HTR-8/SVneo (cell line): ENCODE results near the gene REV1.
"Not testable (repeated sequence)": the region's sequence is repeated elsewhere in the genome, so short reads cannot be mapped to it uniquely, and the experiment has no call there.

Source experiments
- DNase-seq: peaks from one replicate; pipeline ENCODE4 v3.0.0; 2011; ENCODE audit warnings: low spot score, mixed read lengths; ENCODE audit not compliant: insufficient read length
- FAIRE-seq: peaks from 2 replicates; lab custom pipeline; 2011; peaks lifted over from hg19 to GRCh38; lab: Jason Lieb, UNC

The REV1 gene

DNA sequence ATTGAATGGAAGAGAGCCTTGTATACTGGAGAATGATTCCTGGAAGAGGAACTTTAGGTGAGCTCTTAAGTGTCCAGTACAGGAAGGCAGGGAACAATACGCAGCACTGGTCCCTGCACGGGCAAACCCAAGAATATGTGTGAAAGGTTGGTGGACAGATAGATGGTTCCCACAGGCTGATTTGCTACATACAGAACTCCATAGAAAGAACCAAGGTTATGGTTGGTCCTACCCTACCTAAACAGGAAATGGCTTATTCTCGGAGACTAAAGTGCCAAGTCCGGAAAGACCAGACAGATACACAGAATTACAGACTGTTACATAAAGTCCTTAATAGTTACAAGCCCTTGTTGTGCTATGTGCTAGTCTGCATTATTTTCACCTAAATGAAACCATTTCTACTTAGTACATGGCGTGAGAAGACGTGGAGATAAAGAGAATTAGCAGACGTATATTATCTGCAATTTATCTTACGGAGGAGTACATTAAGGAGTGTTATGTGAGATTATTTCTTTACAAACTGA, 1.2 kb downstream of the REV1 start:
- DNase-seq (peak; percentile 34), FAIRE-seq (no peak)

DNA sequence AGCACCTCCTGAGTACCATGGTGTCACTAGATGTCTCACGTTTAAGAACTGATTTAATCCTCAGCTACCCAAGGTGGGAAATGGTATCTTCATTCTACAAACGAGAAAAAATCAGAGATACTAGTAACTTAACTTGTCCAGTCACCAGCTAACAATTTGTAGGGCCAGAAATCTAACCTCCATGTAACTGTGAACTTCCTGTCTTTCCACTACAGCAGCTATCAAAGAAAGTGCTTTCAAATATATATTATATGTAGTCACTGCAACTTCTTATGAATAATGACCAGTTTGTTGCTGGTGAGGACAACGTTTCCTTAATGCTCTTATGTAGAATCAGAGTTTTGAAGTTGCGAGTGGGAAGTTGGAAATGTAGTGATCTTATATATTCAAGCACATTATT, 1.9 kb downstream of the REV1 start:
- no peak for DNase-seq
- no peak for FAIRE-seq

DNA sequence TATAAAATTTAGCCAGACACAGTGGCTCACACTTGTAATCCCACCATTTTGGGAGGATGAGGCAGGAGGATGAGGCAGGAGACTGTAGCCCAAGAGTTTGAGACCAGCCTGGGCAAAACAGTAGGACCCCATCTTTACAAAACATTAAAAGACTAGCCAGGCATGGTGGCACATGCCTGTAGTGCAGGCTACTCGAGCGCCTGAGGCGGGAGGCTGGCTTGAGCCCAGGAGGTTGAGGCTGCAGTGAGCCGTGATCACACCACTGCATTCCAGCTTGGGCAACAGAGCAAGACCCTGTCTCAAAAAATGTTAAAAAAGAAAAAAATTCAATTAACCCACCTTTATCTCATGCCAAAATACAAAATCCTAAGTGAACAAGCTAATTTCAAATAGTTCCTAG, 4.0 kb downstream of the REV1 start:
- no peak for FAIRE-seq
- no peak for DNase-seq

DNA sequence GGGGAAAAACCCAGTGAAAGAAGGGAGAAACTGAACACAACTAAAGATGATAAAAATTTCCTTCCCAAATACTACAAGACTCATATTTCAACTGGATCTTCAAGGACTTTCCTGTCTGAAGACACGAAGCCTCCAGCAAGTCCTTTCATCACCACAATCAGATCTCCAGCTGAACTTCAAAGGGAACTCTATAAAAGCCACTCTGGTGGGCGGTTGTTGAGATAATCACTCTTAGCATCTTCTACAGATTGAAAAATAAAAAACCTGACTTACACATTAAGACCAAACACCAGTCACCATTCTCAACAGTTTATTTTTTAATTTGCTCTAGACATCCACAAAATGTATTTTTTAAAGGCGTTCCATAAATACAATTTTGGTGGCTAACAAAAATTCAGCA, 4.4 kb downstream of the REV1 start:
- DNase-seq: no peak
- no peak for FAIRE-seq

DNA sequence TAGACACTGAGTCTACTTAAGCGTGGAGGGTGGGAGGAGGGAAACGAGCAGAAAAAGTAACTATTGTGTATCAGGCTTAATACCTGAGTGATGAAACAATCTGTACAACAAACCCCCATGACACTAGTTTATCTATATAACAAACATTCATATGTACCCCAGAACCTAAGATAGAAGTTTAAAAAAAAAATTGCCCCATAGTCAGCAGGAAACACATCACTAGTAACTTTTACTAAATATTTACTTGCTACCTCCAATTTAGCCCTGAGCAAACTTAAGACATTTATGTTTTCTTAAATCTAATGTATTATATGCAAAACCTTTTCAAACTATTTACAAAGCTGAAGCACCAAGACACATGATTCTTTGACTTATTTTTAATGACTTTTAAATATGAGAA, 5.6 kb downstream of the REV1 start:
- DNase-seq: no peak
- FAIRE-seq: no peak

DNA sequence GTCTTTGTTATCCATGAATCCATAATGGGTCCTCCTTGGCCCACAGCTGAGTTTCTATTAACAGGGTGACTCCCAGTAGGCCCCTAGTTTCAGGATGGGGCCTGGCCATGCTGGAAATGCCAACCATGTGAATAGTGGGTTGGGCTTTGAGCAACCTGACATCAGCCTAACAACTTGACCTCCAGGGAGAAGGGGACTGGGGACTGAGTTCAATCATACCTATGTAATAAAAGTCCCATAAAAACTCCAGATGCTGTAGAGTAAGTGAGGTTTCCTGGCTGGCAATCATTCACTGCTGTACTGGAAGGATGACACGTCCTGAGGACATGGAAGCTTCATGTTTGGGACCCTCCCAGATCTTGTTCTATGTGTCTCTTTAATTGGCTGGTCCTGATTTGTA, 7.9 kb downstream of the REV1 start:
- FAIRE-seq (no peak), DNase-seq (no peak)

DNA sequence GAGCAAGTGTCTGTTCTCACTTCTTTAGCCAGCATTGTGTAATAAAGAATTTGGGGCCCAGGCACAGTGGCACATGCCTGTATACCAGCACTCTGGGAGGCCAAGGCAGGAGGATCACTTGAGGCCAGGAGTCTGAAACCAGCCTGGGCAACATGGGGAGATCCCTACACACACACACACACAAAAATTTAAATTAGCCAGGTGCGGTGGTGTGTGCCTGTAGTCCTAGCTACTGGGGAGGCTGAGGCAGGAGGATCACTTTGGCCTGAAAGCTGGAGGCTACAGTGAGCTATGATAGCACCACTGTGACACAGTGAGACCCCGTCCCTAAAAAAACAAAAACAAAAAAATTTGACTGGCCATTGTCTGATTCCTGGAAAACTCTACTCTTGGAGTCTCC, 8.3 kb downstream of the REV1 start:
- DNase-seq (no peak), FAIRE-seq (no peak)

DNA sequence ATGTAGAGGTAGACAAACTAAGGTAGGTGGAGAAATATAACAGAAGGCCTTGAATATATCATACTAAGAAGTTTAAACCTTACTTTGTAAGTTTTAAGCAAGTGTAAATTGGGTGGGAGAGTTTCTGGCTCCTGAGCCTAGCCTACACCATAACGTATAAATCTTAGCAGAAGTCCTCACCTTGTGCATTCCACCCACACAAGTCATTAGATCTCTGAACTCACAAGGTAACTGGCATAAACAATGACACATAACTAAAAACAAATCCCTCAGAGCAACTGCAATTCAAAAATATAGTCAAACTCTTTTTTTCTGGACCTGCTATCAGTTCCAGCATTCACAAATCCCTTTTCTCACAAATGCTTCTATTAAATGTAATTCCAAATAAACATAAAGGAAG, 9.4 kb downstream of the REV1 start:
- no peak for FAIRE-seq
- DNase-seq: no peak

DNA sequence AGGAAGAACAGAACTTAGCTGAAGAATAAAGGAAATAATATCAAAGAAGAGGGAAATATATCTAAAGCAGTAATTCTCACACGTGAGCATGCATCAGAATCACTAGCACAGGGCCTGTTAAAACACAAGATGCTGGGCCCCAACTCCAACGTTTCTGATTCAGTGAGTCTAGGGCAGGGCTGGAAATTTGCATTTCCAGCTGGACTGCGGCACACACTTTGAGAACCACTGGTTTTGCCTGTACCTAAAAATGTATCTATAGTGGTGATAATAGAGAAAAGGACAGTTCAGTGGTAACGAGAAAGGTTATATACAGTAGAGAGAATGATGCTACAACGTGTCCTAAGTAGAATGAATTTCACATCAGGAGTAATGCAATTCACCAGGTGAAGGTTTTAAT, 11.2 kb downstream of the REV1 start:
- DNase-seq (no peak), FAIRE-seq (no peak)

DNA sequence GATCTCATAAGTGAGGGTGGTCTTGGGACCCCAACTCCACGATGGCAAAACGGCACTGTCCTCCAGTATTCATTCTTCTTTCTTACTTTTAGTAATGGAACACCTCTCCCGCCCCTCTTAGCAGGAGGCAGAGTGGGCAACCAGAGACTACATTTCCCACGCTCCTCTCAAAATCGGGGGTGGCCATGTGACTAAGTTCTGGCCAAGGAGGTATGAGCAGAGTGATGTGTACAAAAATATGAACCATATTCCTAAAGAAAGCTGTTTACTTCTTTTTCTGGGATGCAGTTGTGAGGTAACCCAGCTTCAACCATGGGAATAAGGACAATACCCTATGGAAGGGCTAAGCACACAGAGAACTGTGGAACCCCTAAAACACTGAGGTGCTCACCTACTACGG, 12.8 kb downstream of the REV1 start:
- no peak for DNase-seq

DNA sequence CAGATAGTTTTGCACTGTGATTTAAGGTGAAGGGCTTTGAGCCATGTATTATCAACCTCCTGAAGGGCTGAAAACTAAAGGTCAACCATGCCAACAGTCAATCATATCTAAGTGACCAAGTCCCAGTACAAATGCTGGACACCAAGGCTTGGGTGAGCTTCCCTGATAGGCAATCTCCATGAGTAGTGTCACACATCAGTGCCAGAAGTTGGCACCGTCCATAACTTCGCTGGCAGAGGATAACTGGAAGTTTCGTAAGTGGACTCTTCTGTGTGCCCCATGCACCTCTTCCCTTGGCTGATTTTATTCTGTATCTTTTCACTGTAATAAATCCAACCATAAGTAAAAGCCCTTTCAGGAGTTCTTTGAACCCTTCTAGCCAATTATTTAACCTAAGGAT, 13.2 kb downstream of the REV1 start:
- DNase-seq (no peak), FAIRE-seq (no peak)

More for the DNA sequence above, 12.8 kb downstream of the REV1 start:
- no peak for FAIRE-seq

DNA sequence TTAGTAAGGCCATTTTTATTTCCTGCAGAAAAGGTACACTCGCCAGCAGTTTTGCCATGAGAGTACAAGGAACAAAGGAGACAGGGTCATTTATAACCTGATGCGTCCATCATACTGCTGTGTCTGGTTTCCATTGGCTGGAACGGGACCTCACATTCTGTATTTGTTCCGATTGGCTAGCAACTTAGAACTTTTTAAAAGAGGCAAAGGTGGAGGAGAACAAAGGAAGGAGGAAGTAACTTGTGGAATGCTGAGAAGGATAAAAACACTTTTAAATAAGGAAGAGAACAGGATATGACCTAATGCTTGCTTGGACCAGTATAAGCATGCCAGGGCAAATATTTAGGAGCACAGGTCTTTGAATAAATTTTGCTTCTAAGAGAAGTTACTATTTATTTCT, 14.7 kb downstream of the REV1 start:
- DNase-seq, FAIRE-seq: not testable (repeated sequence)

DNA sequence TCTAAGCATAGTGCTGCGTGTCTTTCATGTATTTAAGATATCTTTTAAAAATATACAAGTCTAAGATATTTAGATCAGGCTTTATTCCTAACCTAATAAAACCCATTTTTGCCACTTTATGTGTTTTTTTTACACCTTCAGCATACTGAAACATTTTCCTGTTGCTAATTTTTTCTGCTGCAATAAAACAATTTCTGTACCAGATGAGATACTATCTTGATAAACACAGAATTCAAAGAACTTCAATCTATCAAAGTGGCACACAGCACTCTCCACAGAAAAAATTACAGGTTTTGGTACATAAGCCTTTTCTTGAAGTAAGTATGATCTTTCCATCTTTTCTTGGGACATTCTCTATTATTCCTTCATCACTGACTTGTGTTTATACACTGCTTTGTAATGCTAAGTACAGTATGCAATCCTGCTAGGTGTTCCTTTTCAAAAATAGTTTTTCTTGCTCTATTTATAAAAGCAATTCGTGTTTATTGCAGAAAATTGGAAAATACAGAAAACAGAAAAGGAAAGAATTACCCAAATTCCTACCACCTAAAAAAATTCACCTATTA, 16.2 kb downstream of the REV1 start:
- DNase-seq: no peak
- FAIRE-seq: no peak

DNA sequence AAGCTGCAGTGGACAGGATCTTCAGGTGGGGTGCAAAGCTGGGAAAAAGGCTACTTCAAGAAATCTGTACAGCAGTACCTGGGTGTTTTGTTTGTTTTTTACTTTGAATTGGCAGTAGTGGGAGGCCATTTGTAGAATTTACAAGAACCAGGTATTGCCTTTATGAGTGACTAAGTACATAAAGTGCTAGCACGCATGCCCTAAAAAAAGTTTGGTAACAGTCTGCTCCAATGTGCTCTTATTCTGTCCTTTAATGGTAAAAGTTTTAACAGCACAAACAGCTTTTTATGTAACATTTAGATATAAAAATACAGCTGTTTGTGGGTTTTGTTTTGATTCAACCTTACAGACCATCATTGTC, 17.2 kb downstream of the REV1 start:
- FAIRE-seq: no peak
- no peak for DNase-seq

DNA sequence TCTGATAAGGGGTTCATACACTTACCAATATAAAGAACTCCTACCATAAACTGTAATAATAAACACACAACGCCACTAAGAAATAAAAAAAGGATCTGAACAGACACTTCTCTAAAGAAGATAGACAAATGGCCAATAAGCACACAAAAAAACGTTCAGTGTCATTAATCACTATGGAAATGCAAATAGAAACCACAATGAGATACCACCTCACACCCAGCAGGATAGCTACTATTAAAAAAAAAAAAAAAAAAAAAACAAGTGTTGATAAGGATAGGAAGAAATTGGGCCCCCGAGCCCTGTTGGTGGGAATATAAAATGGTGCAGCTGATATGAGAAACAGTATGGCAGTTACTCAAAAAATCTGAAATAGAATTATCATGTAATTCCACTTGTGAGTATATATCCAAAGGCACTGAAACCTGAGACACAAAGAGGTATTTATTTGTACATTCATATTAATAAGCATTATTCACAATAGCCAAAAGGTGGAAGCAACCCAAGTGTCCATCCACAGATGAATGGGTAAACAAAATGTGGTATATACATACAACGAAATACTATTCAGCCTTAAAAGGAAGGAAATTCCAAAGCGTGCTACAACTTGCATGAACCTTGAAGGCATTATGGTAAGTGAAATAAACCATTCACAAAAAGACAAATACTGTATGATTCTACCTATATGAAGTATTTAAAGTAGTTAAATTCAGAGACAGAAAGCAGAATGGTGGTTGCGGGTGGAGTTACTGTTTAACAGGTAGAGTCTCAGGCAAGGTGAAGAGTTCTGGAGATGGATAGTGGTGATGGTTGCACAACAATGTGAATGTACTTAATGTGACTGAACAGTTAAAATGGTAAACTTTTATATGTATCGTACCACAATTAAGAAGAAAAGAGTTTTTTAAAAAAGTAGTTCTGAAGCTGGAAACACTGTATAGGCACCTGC, 17.9 kb downstream of the REV1 start:
- FAIRE-seq (no peak), DNase-seq (no peak)

DNA sequence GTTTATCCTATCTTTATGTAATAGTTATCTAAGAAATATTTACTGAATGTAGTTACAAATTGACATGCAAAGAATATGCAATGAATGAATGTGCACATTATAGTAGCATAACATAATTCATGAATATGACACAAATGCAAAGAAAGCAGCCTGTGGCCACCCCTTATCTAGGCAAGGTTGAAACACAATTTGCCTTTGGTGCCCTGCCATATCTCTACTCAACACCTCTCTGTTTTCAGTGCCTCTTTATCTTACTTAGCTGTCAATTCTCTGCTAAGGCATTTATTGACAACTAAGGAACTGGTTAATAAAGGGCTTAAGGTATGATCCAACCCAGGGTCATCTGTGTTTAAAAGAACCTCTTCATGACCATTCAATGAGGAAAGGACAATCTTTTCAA, 18.9 kb downstream of the REV1 start:
- FAIRE-seq (no peak), DNase-seq (no peak)

DNA sequence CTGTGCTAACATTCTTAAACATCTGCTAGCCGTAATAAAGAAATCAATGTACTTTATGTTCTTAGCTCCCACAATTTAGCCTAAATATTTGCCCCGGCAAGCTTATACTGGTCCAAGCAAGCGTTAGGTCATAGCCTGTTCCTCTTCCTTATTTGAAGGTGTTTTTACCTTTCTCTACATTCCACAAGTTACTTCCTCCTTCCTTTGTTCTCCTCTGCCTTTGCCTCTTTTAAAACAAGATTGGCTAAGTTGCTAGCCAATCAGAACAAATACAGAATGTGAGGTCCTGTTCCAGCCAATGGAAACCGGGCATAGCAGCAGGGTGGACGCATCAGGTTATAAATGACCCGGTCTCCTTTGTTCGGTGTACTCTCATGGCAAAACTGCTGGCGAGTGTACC, 19.4 kb downstream of the REV1 start:
- DNase-seq, FAIRE-seq: not testable (repeated sequence)

DNA sequence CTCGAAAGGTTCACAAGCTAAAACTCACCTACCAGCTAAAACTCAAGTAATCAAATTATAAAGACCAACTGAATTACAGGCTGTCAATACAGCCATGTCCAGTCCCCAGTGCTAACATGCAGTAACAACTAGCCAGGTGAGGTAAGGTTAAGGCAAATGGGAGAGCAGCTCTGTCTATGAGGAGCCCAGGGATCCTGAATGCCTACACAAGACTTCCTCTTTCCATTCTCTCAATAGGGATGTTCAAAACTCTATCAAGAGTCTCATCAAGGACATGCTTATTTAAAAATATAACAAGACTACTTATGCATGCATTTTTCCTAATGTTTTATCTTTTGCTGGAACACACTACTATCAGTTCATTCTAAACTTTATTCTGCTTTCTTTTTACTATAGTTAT, 20.4 kb downstream of the REV1 start:
- DNase-seq: no peak
- FAIRE-seq: no peak

DNA sequence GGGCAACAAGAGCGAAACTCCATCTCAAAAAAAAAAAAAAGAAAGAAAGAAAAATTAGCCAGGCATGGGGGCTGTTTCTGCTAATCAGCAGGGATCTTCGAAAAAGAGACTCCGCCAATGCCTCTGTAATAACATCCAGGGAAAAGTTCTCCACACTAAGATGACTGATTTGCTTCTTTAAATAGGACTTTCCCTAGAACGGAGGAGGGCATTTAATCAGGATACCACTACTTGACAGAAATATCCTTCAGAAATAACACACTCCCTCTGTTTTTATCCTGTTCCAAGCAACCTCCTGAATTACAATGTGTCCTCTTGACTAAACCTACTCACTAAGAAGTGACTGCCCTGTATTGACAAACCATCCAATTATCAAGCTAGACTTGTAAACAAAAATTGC, 21.7 kb downstream of the REV1 start:
- DNase-seq (no peak), FAIRE-seq (no peak)

DNA sequence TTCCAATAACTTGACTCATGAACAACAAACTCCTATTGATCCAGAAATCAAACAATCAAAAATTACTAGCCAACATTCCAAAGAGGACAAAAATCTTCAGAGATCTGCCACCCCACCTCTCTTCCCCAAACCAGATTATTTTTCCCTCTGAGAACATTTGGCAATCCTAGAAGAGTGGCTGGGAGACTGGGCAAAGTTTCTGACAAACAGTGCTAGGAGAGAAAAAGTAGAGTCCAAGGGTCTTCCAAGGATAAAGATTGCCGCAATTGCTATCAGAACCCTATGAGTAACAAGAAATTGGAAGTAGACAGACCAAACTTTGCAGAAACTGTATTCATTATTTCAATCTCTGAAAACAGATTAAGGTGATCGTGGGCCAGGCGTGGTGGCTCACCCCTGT, 22.4 kb downstream of the REV1 start:
- FAIRE-seq (no peak), DNase-seq (no peak)

DNA sequence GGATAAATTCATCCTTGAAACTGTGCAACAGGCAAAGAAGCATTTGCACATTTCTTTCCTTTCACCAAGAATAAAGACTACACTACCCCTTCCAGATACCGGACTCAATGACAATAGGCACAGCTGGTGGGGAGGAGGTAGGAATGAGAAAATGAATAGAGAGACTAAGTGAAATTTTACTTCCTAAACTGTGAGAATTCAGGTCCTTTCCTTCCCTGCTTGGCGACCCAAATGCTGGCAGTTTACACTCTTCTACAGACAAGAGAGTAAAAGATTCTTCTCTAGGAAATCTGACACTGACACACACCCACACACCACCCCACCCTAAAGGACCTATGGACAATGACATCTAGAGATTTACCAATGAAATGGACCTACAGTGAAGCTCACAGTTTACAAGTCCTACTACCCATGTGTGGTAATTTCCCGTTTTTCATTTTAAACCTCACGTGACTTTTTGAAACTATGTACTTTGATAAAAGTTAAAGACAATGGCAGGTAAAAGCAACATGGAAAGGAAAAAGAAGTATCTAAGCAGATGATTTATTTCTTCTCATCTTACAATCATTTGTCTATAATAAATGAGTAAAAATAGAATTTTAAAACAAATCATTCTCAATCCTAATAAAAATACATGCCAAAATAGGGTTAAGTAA, 27.9 kb downstream of the REV1 start:
- FAIRE-seq (no peak), DNase-seq (no peak)
